ENCODE results near the gene EEPD1.
"Not testable (repeated sequence)": the region's sequence is repeated elsewhere in the genome, so short reads cannot be mapped to it uniquely, and the experiment has no call there.

The EEPD1 gene

GRCh38 chr7:36128448-36129047 is 24.5 kb upstream of the EEPD1 start:
- peak; percentile 62 for DNase-seq (ENCODE audit: low read depth, low spot score)

GRCh38 chr7:36129048-36129534 is 24.0 kb upstream of the EEPD1 start:
- DNase-seq (ENCODE audit: low read depth, low spot score) = no peak

GRCh38 chr7:36130236-36130945 is 22.7 kb upstream of the EEPD1 start:
- DNase-seq (ENCODE audit: low read depth, low spot score) = no peak

- no peak for DNase-seq (ENCODE audit: low read depth, low spot score)
Observed at GRCh38 chr7:36131026-36131425, 22.0 kb upstream of the EEPD1 start.

GRCh38 chr7:36131499-36131898 is 21.6 kb upstream of the EEPD1 start:
- DNase-seq (ENCODE audit: low read depth, low spot score) = no peak

GRCh38 chr7:36132012-36132411 is 21.0 kb upstream of the EEPD1 start:
- no peak for DNase-seq (ENCODE audit: low read depth, low spot score)

- no peak for DNase-seq (ENCODE audit: low read depth, low spot score)
Observed at GRCh38 chr7:36135700-36136099, 17.4 kb upstream of the EEPD1 start.

- DNase-seq (ENCODE audit: low read depth, low spot score) = no peak
Observed at GRCh38 chr7:36137258-36137657, 15.8 kb upstream of the EEPD1 start.

- DNase-seq (ENCODE audit: low read depth, low spot score) = no peak
Observed at GRCh38 chr7:36137754-36138153, 15.3 kb upstream of the EEPD1 start.

GRCh38 chr7:36138209-36138608 is 14.8 kb upstream of the EEPD1 start:
- no peak for DNase-seq (ENCODE audit: low read depth, low spot score)

- DNase-seq (ENCODE audit: low read depth, low spot score) = no peak
Observed at GRCh38 chr7:36141351-36141750, 11.7 kb upstream of the EEPD1 start.

GRCh38 chr7:36141850-36142249 is 11.2 kb upstream of the EEPD1 start:
- no peak for DNase-seq (ENCODE audit: low read depth, low spot score)

GRCh38 chr7:36144189-36144588 is 8.9 kb upstream of the EEPD1 start:
- DNase-seq (ENCODE audit: low read depth, low spot score) = no peak

- no peak for DNase-seq (ENCODE audit: low read depth, low spot score)
Observed at GRCh38 chr7:36145686-36146085, 7.4 kb upstream of the EEPD1 start.

- no peak for DNase-seq (ENCODE audit: low read depth, low spot score)
Observed at GRCh38 chr7:36147361-36147760, 5.7 kb upstream of the EEPD1 start.

- DNase-seq (ENCODE audit: low read depth, low spot score) = no peak
Observed at GRCh38 chr7:36148422-36149065, 4.5 kb upstream of the EEPD1 start.

- DNase-seq (ENCODE audit: low read depth, low spot score) = not testable (repeated sequence)
Observed at GRCh38 chr7:36149240-36149639, 3.8 kb upstream of the EEPD1 start.

GRCh38 chr7:36149694-36150452 is 3.2 kb upstream of the EEPD1 start:
- DNase-seq (ENCODE audit: low read depth, low spot score) = no peak

GRCh38 chr7:36151921-36152755 is 916 bp upstream of the EEPD1 start:
- DNase-seq (ENCODE audit: low read depth, low spot score) = no peak

GRCh38 chr7:36153571-36154097 is 580 bp downstream of the EEPD1 start:
- no peak for DNase-seq (ENCODE audit: low read depth, low spot score)
